Measurements from ENCODE around the gene C19orf33.

The C19orf33 gene

GRCh38 chr19:38304866-38305429 lies 897 bp downstream of the C19orf33 start:
- peak overlapping the region; percentile 38 for H3K18ac ChIP-seq (ENCODE audit: low read length)

GRCh38 chr19:38306236-38306635 lies 2.2 kb downstream of the C19orf33 start:
- no peak overlapping the region for H2BK5ac ChIP-seq (ENCODE audit: low read depth, low read length, poor library complexity)
- H3K4me3 ChIP-seq (ENCODE audit: low read depth, low read length), result no peak overlapping the region
- H2AFZ ChIP-seq (ENCODE audit: insufficient read depth, low read length, poor library complexity), result no peak overlapping the region
- H3K23ac ChIP-seq (ENCODE audit: low read length), result no peak overlapping the region
- H3K4me2 ChIP-seq (ENCODE audit: low read length), result no peak overlapping the region
- peaks cover 21 to 27% of the 10 kb centered on the region in 2 experiments for H3K36me3 ChIP-seq (ENCODE audit: control insufficient read depth in 1 of 2, insufficient read depth in 2 of 2, low read length in 2 of 2)
- WGBS (ENCODE audit: extremely low coverage, insufficient coverage, insufficient read length), result no CpG with 5 or more reads among the region's 3 CpGs
- no peak overlapping the region for H3K4ac ChIP-seq (ENCODE audit: low read depth, low read length)
- no peaks in the 10 kb centered on the region for H3K9me3 ChIP-seq (ENCODE audit: insufficient read depth, low read depth, low read length)
- no peak overlapping the region for H4K8ac ChIP-seq (ENCODE audit: low read depth, low read length)
- peaks cover 17 to 20% of the 10 kb centered on the region in 2 experiments for H3K4me1 ChIP-seq (ENCODE audit: control insufficient read depth in 1 of 2, insufficient read depth in 2 of 2, low read length in 2 of 2)
- H3K79me1 ChIP-seq (ENCODE audit: low read length), result peaks cover 5% of the 10 kb centered on the region
- H3K79me2 ChIP-seq (ENCODE audit: control insufficient read depth, insufficient read depth, low read length, poor library complexity), result no peaks in the 10 kb centered on the region
- H2BK12ac ChIP-seq (ENCODE audit: low read length), result no peak overlapping the region
- H3K14ac ChIP-seq (ENCODE audit: low read length), result no peak overlapping the region
- no peaks in the 10 kb centered on the region for H3K27me3 ChIP-seq (ENCODE audit: insufficient read depth, low read length)
- DNase-seq, result no peak
- no peak overlapping the region for H4K91ac ChIP-seq (ENCODE audit: low read depth, low read length)
- H3K9ac ChIP-seq (ENCODE audit: low read length), result no peak overlapping the region
- H3K18ac ChIP-seq (ENCODE audit: low read length), result no peak overlapping the region
- H3K27ac ChIP-seq (ENCODE audit: low read depth, low read length), result no peak overlapping the region
- H2AK5ac ChIP-seq (ENCODE audit: low read length), result no peak overlapping the region
- H4K12ac ChIP-seq (ENCODE audit: low read depth, low read length), result no peak overlapping the region
- H2BK120ac ChIP-seq (ENCODE audit: insufficient read depth, low read length, poor library complexity), result no peak overlapping the region

More at GRCh38 chr19:38304866-38305429, 897 bp downstream of the C19orf33 start:
- peaks cover 17 to 24% of the 10 kb centered on the region in 2 experiments for H3K4me1 ChIP-seq (ENCODE audit: control insufficient read depth in 1 of 2, insufficient read depth in 2 of 2, low read length in 2 of 2)
- no peak overlapping the region for H3K4ac ChIP-seq (ENCODE audit: low read depth, low read length)
- H2AK5ac ChIP-seq (ENCODE audit: low read length), result peak overlapping the region; percentile 1
- DNase-seq, result peak; percentile 88 to 92
- peak overlapping the region; percentile 48 for H3K4me2 ChIP-seq (ENCODE audit: low read length)
- no CpG with 5 or more reads among the region's 29 CpGs for WGBS (ENCODE audit: extremely low coverage, insufficient coverage, insufficient read length)
- no peak overlapping the region for H3K9ac ChIP-seq (ENCODE audit: low read length)
- peak overlapping the region; percentile 19 for H4K12ac ChIP-seq (ENCODE audit: low read depth, low read length)
- peaks cover 21 to 27% of the 10 kb centered on the region in 2 experiments for H3K36me3 ChIP-seq (ENCODE audit: control insufficient read depth in 1 of 2, insufficient read depth in 2 of 2, low read length in 2 of 2)
- H3K14ac ChIP-seq (ENCODE audit: low read length), result peak overlapping the region; percentile 55
- no peaks in the 10 kb centered on the region for H3K9me3 ChIP-seq (ENCODE audit: insufficient read depth, low read depth, low read length)
- H3K23ac ChIP-seq (ENCODE audit: low read length), result no peak overlapping the region
- H4K91ac ChIP-seq (ENCODE audit: low read depth, low read length), result peak overlapping the region; percentile 40
- peak overlapping the region; percentile 46 for H2AFZ ChIP-seq (ENCODE audit: insufficient read depth, low read length, poor library complexity)
- peaks cover 5% of the 10 kb centered on the region for H3K79me1 ChIP-seq (ENCODE audit: low read length)
- H4K8ac ChIP-seq (ENCODE audit: low read depth, low read length), result peak overlapping the region; percentile 21
- no peak overlapping the region for H2BK5ac ChIP-seq (ENCODE audit: low read depth, low read length, poor library complexity)
- no peak overlapping the region for H2BK120ac ChIP-seq (ENCODE audit: insufficient read depth, low read length, poor library complexity)
- no peaks in the 10 kb centered on the region for H3K27me3 ChIP-seq (ENCODE audit: insufficient read depth, low read length)
- no peaks in the 10 kb centered on the region for H3K79me2 ChIP-seq (ENCODE audit: control insufficient read depth, insufficient read depth, low read length, poor library complexity)
- peak overlapping the region; percentile 6 for H3K27ac ChIP-seq (ENCODE audit: low read depth, low read length)
- no peak overlapping the region for H3K4me3 ChIP-seq (ENCODE audit: low read depth, low read length)
- H2BK12ac ChIP-seq (ENCODE audit: low read length), result peak overlapping the region; percentile 55

GRCh38 chr19:38307076-38307475 lies 3.0 kb downstream of the C19orf33 start:
- H3K36me3 ChIP-seq (ENCODE audit: control insufficient read depth in 1 of 2, insufficient read depth in 2 of 2, low read length in 2 of 2), result peaks cover 21 to 27% of the 10 kb centered on the region in 2 experiments
- H2BK12ac ChIP-seq (ENCODE audit: low read length), result no peak overlapping the region
- H3K9ac ChIP-seq (ENCODE audit: low read length), result no peak overlapping the region
- H2AFZ ChIP-seq (ENCODE audit: insufficient read depth, low read length, poor library complexity), result no peak overlapping the region
- no peak overlapping the region for H2BK5ac ChIP-seq (ENCODE audit: low read depth, low read length, poor library complexity)
- H3K18ac ChIP-seq (ENCODE audit: low read length), result no peak overlapping the region
- no peak overlapping the region for H3K4me3 ChIP-seq (ENCODE audit: low read depth, low read length)
- H4K12ac ChIP-seq (ENCODE audit: low read depth, low read length), result no peak overlapping the region
- H3K79me2 ChIP-seq (ENCODE audit: control insufficient read depth, insufficient read depth, low read length, poor library complexity), result no peaks in the 10 kb centered on the region
- H3K79me1 ChIP-seq (ENCODE audit: low read length), result peaks cover 5% of the 10 kb centered on the region
- no peak overlapping the region for H3K27ac ChIP-seq (ENCODE audit: low read depth, low read length)
- H4K91ac ChIP-seq (ENCODE audit: low read depth, low read length), result no peak overlapping the region
- no peak overlapping the region for H3K4me2 ChIP-seq (ENCODE audit: low read length)
- peaks cover 17 to 20% of the 10 kb centered on the region in 2 experiments for H3K4me1 ChIP-seq (ENCODE audit: control insufficient read depth in 1 of 2, insufficient read depth in 2 of 2, low read length in 2 of 2)
- H3K27me3 ChIP-seq (ENCODE audit: insufficient read depth, low read length), result no peaks in the 10 kb centered on the region
- H3K14ac ChIP-seq (ENCODE audit: low read length), result no peak overlapping the region
- H3K4ac ChIP-seq (ENCODE audit: low read depth, low read length), result no peak overlapping the region
- H4K8ac ChIP-seq (ENCODE audit: low read depth, low read length), result no peak overlapping the region
- WGBS (ENCODE audit: extremely low coverage, insufficient coverage, insufficient read length), result no CpG with 5 or more reads among the region's 4 CpGs
- H2BK120ac ChIP-seq (ENCODE audit: insufficient read depth, low read length, poor library complexity), result no peak overlapping the region
- no peak overlapping the region for H3K23ac ChIP-seq (ENCODE audit: low read length)
- no peak overlapping the region for H2AK5ac ChIP-seq (ENCODE audit: low read length)
- H3K9me3 ChIP-seq (ENCODE audit: insufficient read depth, low read depth, low read length), result no peaks in the 10 kb centered on the region
- DNase-seq, result no peak

GRCh38 chr19:38307597-38307996 lies 3.5 kb downstream of the C19orf33 start:
- H3K9ac ChIP-seq (ENCODE audit: low read length), result no peak overlapping the region
- no peak overlapping the region for H2AFZ ChIP-seq (ENCODE audit: insufficient read depth, low read length, poor library complexity)
- no peak overlapping the region for H3K4me3 ChIP-seq (ENCODE audit: low read depth, low read length)
- no peak overlapping the region for H2BK5ac ChIP-seq (ENCODE audit: low read depth, low read length, poor library complexity)
- no peak overlapping the region for H3K27ac ChIP-seq (ENCODE audit: low read depth, low read length)
- H3K4me2 ChIP-seq (ENCODE audit: low read length), result no peak overlapping the region
- no peak overlapping the region for H4K12ac ChIP-seq (ENCODE audit: low read depth, low read length)
- H3K36me3 ChIP-seq (ENCODE audit: control insufficient read depth in 1 of 2, insufficient read depth in 2 of 2, low read length in 2 of 2), result peaks cover 21 to 27% of the 10 kb centered on the region in 2 experiments
- H3K23ac ChIP-seq (ENCODE audit: low read length), result no peak overlapping the region
- no peak overlapping the region for H2AK5ac ChIP-seq (ENCODE audit: low read length)
- no peak for DNase-seq
- no peaks in the 10 kb centered on the region for H3K27me3 ChIP-seq (ENCODE audit: insufficient read depth, low read length)
- peaks cover 5% of the 10 kb centered on the region for H3K79me1 ChIP-seq (ENCODE audit: low read length)
- H2BK12ac ChIP-seq (ENCODE audit: low read length), result no peak overlapping the region
- H4K91ac ChIP-seq (ENCODE audit: low read depth, low read length), result no peak overlapping the region
- peaks cover 17 to 20% of the 10 kb centered on the region in 2 experiments for H3K4me1 ChIP-seq (ENCODE audit: control insufficient read depth in 1 of 2, insufficient read depth in 2 of 2, low read length in 2 of 2)
- no peak overlapping the region for H4K8ac ChIP-seq (ENCODE audit: low read depth, low read length)
- H3K9me3 ChIP-seq (ENCODE audit: insufficient read depth, low read depth, low read length), result no peaks in the 10 kb centered on the region
- no CpG with 5 or more reads among the region's 8 CpGs for WGBS (ENCODE audit: extremely low coverage, insufficient coverage, insufficient read length)
- no peaks in the 10 kb centered on the region for H3K79me2 ChIP-seq (ENCODE audit: control insufficient read depth, insufficient read depth, low read length, poor library complexity)
- no peak overlapping the region for H3K14ac ChIP-seq (ENCODE audit: low read length)
- H3K4ac ChIP-seq (ENCODE audit: low read depth, low read length), result no peak overlapping the region
- H3K18ac ChIP-seq (ENCODE audit: low read length), result no peak overlapping the region
- H2BK120ac ChIP-seq (ENCODE audit: insufficient read depth, low read length, poor library complexity), result no peak overlapping the region

Measured in trophoblast cell (in vitro differentiated cells and primary cell).